ENCODE measurements around the gene PTPN4. TPM values are rescaled to one million over a fixed set of nuclear protein-coding genes. Genes with fewer than 3 reads are reported as not detected.

Gene PTPN4
- total and polyA plus RNA-seq, 4 donors, result 4.2 to 70.7 (median 27.0) TPM

GRCh38 chr2:119756837-119757236 lies 2.9 kb upstream of the PTPN4 start:
- 55 to 78% methylated on average over 5 of the region's 5 CpGs for WGBS, 2 donors
- DNase-seq, result no peak
- peak overlapping the region; percentile 15 to 75 for H3K27ac ChIP-seq (ENCODE audit: low read depth in 1 of 2, low read length in 1 of 2)

GRCh38 chr2:119758881-119759450 lies 756 bp upstream of the PTPN4 start:
- ATAC-seq (ENCODE audit: insufficient read depth, low FRiP score), result no peak
- no peaks in the 10 kb centered on the region for H3K27me3 ChIP-seq (ENCODE audit: control insufficient read depth in 3 of 3, insufficient read depth in 3 of 3, low read length in 2 of 3)
- peaks cover 1 to 27% (median 7%) of the 10 kb centered on the region in 5 donors for H3K4me1 ChIP-seq (ENCODE audit: control insufficient read depth in 5 of 5, insufficient read depth in 5 of 5, low read length in 5 of 5)
- peak overlapping the region; percentile 76 to 88 for H3K27ac ChIP-seq (ENCODE audit: low read depth in 1 of 2, low read length in 1 of 2)
- H3K4me3 ChIP-seq, result peak overlapping the region; percentile 51
- DNase-seq, result peak in 1 of 3 donors; percentile 20
- H3K9me3 ChIP-seq (ENCODE audit: control insufficient read depth in 4 of 4, insufficient read depth in 3 of 4, low read length in 3 of 4), result no peaks in the 10 kb centered on the region
- H3K9ac ChIP-seq (ENCODE audit: insufficient read depth in 1 of 2, low read length in 2 of 2), result peak overlapping the region; percentile 73 to 80
- H3K36me3 ChIP-seq (ENCODE audit: control insufficient read depth in 4 of 4, insufficient read depth in 4 of 4, low read length in 4 of 4), result no peaks in the 10 kb centered on the region
- WGBS, 2 donors, result 31 to 42% methylated on average over 13 of the region's 13 CpGs
- no peak for TF ChIP-seq CTCF (IDR thresholded peaks at IDR 0.05; ENCODE audit: control extremely low read depth, extremely low read depth)

More at GRCh38 chr2:119756837-119757236, 2.9 kb upstream of the PTPN4 start:
- H3K9ac ChIP-seq (ENCODE audit: insufficient read depth in 1 of 2, low read length in 2 of 2), result no peak overlapping the region
- no peaks in the 10 kb centered on the region for H3K9me3 ChIP-seq (ENCODE audit: control insufficient read depth in 4 of 4, insufficient read depth in 3 of 4, low read length in 3 of 4)
- TF ChIP-seq CTCF (IDR thresholded peaks at IDR 0.05; ENCODE audit: control extremely low read depth, extremely low read depth), result no peak
- no peak overlapping the region for H3K4me3 ChIP-seq
- no peak for ATAC-seq (ENCODE audit: insufficient read depth, low FRiP score)
- H3K4me1 ChIP-seq (ENCODE audit: control insufficient read depth in 5 of 5, insufficient read depth in 5 of 5, low read length in 5 of 5), result peaks cover 0 to 11% (median 3%) of the 10 kb centered on the region in 5 donors
- H3K27me3 ChIP-seq (ENCODE audit: control insufficient read depth in 3 of 3, insufficient read depth in 3 of 3, low read length in 2 of 3), result peaks cover 0 to 2% (median 0%) of the 10 kb centered on the region in 3 donors
- H3K36me3 ChIP-seq (ENCODE audit: control insufficient read depth in 4 of 4, insufficient read depth in 4 of 4, low read length in 4 of 4), result no peaks in the 10 kb centered on the region

GRCh38 chr2:119760237-119760955 lies 674 bp downstream of the PTPN4 start:
- Histone ChIP-seq H3K4me3 (peak overlapping the region; percentile 75), H3K4me1 (ENCODE audit: control insufficient read depth in 5 of 5, insufficient read depth in 5 of 5, low read length in 5 of 5) (peaks cover 1 to 27% (median 7%) of the 10 kb centered on the region in 5 donors), H3K9ac (ENCODE audit: insufficient read depth in 1 of 2, low read length in 2 of 2) (peak overlapping the region; percentile 86 to 89), H3K9me3 (ENCODE audit: control insufficient read depth in 4 of 4, insufficient read depth in 3 of 4, low read length in 3 of 4) (no peaks in the 10 kb centered on the region), H3K36me3 (ENCODE audit: control insufficient read depth in 4 of 4, insufficient read depth in 4 of 4, low read length in 4 of 4) (no peaks in the 10 kb centered on the region), H3K27ac (ENCODE audit: low read depth in 1 of 2, low read length in 1 of 2) (peak overlapping the region; percentile 88 to 99), H3K27me3 (ENCODE audit: control insufficient read depth in 3 of 3, insufficient read depth in 3 of 3, low read length in 2 of 3) (no peaks in the 10 kb centered on the region)
- ATAC-seq (ENCODE audit: insufficient read depth, low FRiP score) (peak; percentile 22), DNase-seq (peak in 1 of 3 donors; percentile 61)
- no peak for TF ChIP-seq CTCF (IDR thresholded peaks at IDR 0.05; ENCODE audit: control extremely low read depth, extremely low read depth)
- WGBS, 2 donors, result 1% methylated on average over 32 to 37 of the region's 37 CpGs
